Neural progenitor cell (in vitro differentiated cells): Measurements from ENCODE around the gene TANC1. TPM values are rescaled to one million over a fixed set of nuclear protein-coding genes. Genes with fewer than 3 reads are reported as not detected.

Experiments
- DNase-seq: peaks from one replicate; pipeline ENCODE4 v3.0.0-alpha.2; 2016; ENCODE audit warnings: low spot score
- H2AFZ ChIP-seq: fragments of 200-600 bp; sonication (generic); replicated peaks from 2 replicates; pipeline ENCODE4 v1.6.1; 2016; ENCODE audit warnings: antibody characterized with exemption
- H3F3A ChIP-seq: fragments of 200-600 bp; sonication (generic); 2 replicates; pipeline ENCODE4 v1.6.1; 2016; ENCODE audit warnings: antibody characterized with exemption, low read depth
- H3K27ac ChIP-seq: fragments of 200-600 bp; sonication (generic); 2 replicates; pipeline ENCODE4 v1.5.1; 2016; ENCODE audit warnings: mild to moderate bottlenecking
- H3K27me3 ChIP-seq: fragments of 200-600 bp; sonication (generic); 2 replicates; pipeline ENCODE4 v1.6.1; 2016; ENCODE audit warnings: mild to moderate bottlenecking, moderate library complexity
- H3K36me3 ChIP-seq: fragments of 200-600 bp; sonication (generic); 2 replicates; pipeline ENCODE4 v1.5.1; 2016
- H3K4me1 ChIP-seq: fragments of 200-600 bp; sonication (generic); 2 replicates; pipeline ENCODE4 v1.6.1; 2016; ENCODE audit warnings: mixed run types
- H3K4me2 ChIP-seq: fragments of 200-600 bp; sonication (generic); 2 replicates; pipeline ENCODE4 v1.6.1; 2016
- H3K4me3 ChIP-seq: fragments of 200-600 bp; sonication (generic); 2 replicates; pipeline ENCODE4 v1.5.1; 2016
- H3K79me2 ChIP-seq: fragments of 200-600 bp; sonication (generic); 2 replicates; pipeline ENCODE4 v1.6.1; 2016; ENCODE audit warnings: low read depth
- H3K9ac ChIP-seq: fragments of 200-600 bp; sonication (generic); 2 replicates; pipeline ENCODE4 v1.6.1; 2016
- H3K9me3 ChIP-seq: fragments of 200-600 bp; sonication (generic); 2 replicates; pipeline ENCODE4 v1.5.1; 2016; ENCODE audit warnings: low read depth
- H4K20me1 ChIP-seq: fragments of 200-600 bp; sonication (generic); 2 replicates; pipeline ENCODE4 v1.6.1; 2016; ENCODE audit warnings: low read depth
- H3K27ac Mint-ChIP-seq: 3 replicates; pipeline ENCODE4 v1.8.0; 2021; ENCODE audit warnings: mixed read lengths
- H3K27me3 Mint-ChIP-seq: 2 replicates; pipeline ENCODE4 v1.8.0; 2022; ENCODE audit warnings: low read depth, mild to moderate bottlenecking, inconsistent platforms, moderate library complexity, mixed read lengths; ENCODE audit not compliant: insufficient read depth
- H3K36me3 Mint-ChIP-seq: 3 replicates; pipeline ENCODE4 v1.8.0; 2021; ENCODE audit warnings: mixed read lengths
- H3K4me1 Mint-ChIP-seq: 3 replicates; pipeline ENCODE4 v1.8.0; 2021; ENCODE audit warnings: mixed read lengths
- H3K4me3 Mint-ChIP-seq: 3 replicates; pipeline ENCODE4 v1.8.0; 2021; ENCODE audit warnings: mild to moderate bottlenecking, moderate library complexity, mixed read lengths
- H3K9me3 Mint-ChIP-seq: 3 replicates; pipeline ENCODE4 v1.8.0; 2020; ENCODE audit warnings: mixed read lengths
- EZH2 ChIP-seq: fragments of 200-600 bp; sonication (generic); IDR thresholded peaks from 2 replicates; pipeline ENCODE4 v1.6.1; 2017; ENCODE audit warnings: antibody characterized with exemption, mild to moderate bottlenecking, moderate library complexity
- EZH2phosphoT487 ChIP-seq: fragments of 200-600 bp; sonication (generic); IDR thresholded peaks from 2 replicates; pipeline ENCODE4 v1.6.1; 2017; ENCODE audit warnings: antibody characterized with exemption
- total RNA-seq: library from RNA; depleted of rRNA; stranded (reverse); fragments of >200 nt; gene quantifications from 2 replicates; pipeline ENCODE4 v1.2.3, GENCODE V29; 2015; ENCODE audit warnings: low replicate concordance
- TF ChIP-seq, protein P1 (sequence below): fragments of 200-600 bp; sonication (generic); IDR thresholded peaks from 2 replicates; pipeline ENCODE4 v1.5.1; 2017; ENCODE audit warnings: antibody characterized with exemption, mild to moderate bottlenecking

The TANC1 gene
- total RNA-seq, 1 donor from 2014 or later: 11.9 TPM

DNA sequence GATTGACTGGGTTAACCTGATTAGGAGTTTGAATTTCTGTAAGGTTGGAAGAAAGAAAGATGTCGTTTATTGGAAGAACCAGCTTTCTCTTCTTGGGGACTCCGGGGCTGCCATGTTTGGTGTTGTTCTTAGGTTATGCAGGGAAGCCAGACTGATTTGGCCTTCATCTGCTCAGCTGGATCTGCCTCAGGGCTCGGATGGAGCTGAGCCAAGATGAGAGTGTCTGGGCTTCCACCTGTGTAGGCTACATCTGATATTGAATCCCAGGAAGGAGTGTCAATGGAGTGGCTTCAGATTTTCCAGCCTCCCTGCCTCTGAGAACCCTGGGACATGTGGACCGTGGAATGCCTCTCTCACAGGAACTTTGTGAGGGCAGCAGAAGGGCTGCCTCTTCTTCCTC, 192.0 kb downstream of the TANC1 start:
- Mint-ChIP-seq H3K27ac (no peak overlapping the region), H3K36me3 (peaks cover 5% of the 10 kb centered on the region), H3K27me3 (no peaks in the 10 kb centered on the region), H3K9me3 (no peaks in the 10 kb centered on the region), H3K4me1 (peaks cover 24% of the 10 kb centered on the region), H3K4me3 (no peak overlapping the region)
- no peaks in the 10 kb centered on the region for H3K9me3 ChIP-seq
- H3K27me3 ChIP-seq: no peaks in the 10 kb centered on the region
- no peak overlapping the region for H2AFZ ChIP-seq
- no peaks in the 10 kb centered on the region for H3F3A ChIP-seq
- H3K4me3 ChIP-seq: no peak overlapping the region
- H4K20me1 ChIP-seq: no peaks in the 10 kb centered on the region
- H3K27ac ChIP-seq: no peak overlapping the region
- no peaks in the 10 kb centered on the region for H3K36me3 ChIP-seq
- no peaks in the 10 kb centered on the region for H3K79me2 ChIP-seq
- H3K4me1 ChIP-seq: peaks cover 11% of the 10 kb centered on the region
- H3K9ac ChIP-seq: no peak overlapping the region
- no peak overlapping the region for H3K4me2 ChIP-seq
- TF ChIP-seq EZH2phosphoT487 (no peak), EZH2 (no peak)
- TF ChIP-seq, protein P1, sequence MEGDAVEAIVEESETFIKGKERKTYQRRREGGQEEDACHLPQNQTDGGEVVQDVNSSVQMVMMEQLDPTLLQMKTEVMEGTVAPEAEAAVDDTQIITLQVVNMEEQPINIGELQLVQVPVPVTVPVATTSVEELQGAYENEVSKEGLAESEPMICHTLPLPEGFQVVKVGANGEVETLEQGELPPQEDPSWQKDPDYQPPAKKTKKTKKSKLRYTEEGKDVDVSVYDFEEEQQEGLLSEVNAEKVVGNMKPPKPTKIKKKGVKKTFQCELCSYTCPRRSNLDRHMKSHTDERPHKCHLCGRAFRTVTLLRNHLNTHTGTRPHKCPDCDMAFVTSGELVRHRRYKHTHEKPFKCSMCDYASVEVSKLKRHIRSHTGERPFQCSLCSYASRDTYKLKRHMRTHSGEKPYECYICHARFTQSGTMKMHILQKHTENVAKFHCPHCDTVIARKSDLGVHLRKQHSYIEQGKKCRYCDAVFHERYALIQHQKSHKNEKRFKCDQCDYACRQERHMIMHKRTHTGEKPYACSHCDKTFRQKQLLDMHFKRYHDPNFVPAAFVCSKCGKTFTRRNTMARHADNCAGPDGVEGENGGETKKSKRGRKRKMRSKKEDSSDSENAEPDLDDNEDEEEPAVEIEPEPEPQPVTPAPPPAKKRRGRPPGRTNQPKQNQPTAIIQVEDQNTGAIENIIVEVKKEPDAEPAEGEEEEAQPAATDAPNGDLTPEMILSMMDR: no peak
- DNase-seq: no peak

DNA sequence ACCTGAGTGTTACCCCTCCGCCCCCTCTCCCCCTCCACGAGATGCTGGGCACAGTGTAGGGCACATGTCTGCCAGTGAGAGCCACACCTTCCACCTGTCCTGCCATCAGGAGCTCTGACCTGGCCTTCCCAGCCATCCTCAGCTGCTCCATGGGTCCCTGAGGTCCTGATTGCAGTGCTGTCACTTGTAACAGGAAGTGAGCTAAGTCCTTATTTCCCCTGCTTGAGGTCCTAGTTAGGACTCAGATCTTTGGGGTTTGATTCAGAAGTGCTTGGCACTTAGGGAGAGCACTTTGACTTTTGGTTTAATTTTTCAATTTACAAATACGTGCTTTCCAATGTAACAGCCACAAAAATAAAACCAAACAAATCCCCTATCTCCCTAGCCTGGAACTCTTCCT, 192.5 kb downstream of the TANC1 start:
- Histone ChIP-seq H3K9ac (no peak overlapping the region), H3K4me3 (no peak overlapping the region), H3K9me3 (no peaks in the 10 kb centered on the region), H3K4me2 (no peak overlapping the region), H3K4me1 (peaks cover 6% of the 10 kb centered on the region), H3K79me2 (no peaks in the 10 kb centered on the region), H3F3A (no peaks in the 10 kb centered on the region), H2AFZ (no peak overlapping the region), H4K20me1 (no peaks in the 10 kb centered on the region), H3K27me3 (no peaks in the 10 kb centered on the region), H3K36me3 (no peaks in the 10 kb centered on the region), H3K27ac (no peak overlapping the region)
- DNase-seq: no peak
- TF ChIP-seq, protein P1: no peak
- no peak for TF ChIP-seq EZH2
- no peak for TF ChIP-seq EZH2phosphoT487
- no peaks in the 10 kb centered on the region for H3K9me3 Mint-ChIP-seq
- no peak overlapping the region for H3K4me3 Mint-ChIP-seq
- H3K27ac Mint-ChIP-seq: no peak overlapping the region
- peaks cover 8% of the 10 kb centered on the region for H3K36me3 Mint-ChIP-seq
- H3K4me1 Mint-ChIP-seq: peaks cover 19% of the 10 kb centered on the region
- H3K27me3 Mint-ChIP-seq: no peaks in the 10 kb centered on the region

DNA sequence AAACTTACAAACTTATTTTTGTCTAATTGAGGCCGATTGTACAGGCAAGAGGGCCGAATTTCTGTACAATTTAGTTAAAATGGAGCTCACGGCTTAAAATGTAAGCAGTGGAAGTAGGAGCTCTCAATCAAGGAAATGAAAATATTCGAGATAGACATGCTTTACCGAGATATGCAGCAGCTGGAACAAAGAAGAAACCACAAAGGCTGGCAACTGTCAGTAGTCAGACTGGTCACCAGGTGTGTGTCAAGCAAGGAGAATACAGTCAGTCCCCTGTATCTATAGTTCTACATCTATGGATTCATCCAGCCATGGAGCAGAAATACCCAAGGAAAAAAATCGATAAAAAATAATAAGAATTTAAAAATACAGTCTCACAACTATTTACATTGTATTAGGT, 195.5 kb downstream of the TANC1 start:
- Mint-ChIP-seq H3K4me3 (no peak overlapping the region), H3K4me1 (peaks cover 3% of the 10 kb centered on the region), H3K36me3 (peaks cover 10% of the 10 kb centered on the region), H3K9me3 (no peaks in the 10 kb centered on the region), H3K27ac (no peak overlapping the region), H3K27me3 (peaks cover 4% of the 10 kb centered on the region)
- H3K36me3 ChIP-seq: no peaks in the 10 kb centered on the region
- H3K27me3 ChIP-seq: no peaks in the 10 kb centered on the region
- H3F3A ChIP-seq: no peaks in the 10 kb centered on the region
- H3K79me2 ChIP-seq: no peaks in the 10 kb centered on the region
- no peak for DNase-seq
- no peak overlapping the region for H3K4me2 ChIP-seq
- H2AFZ ChIP-seq: no peak overlapping the region
- H3K4me1 ChIP-seq: no peaks in the 10 kb centered on the region
- no peaks in the 10 kb centered on the region for H3K9me3 ChIP-seq
- no peak overlapping the region for H3K27ac ChIP-seq
- no peak overlapping the region for H3K9ac ChIP-seq
- H4K20me1 ChIP-seq: no peaks in the 10 kb centered on the region
- H3K4me3 ChIP-seq: no peak overlapping the region
- TF ChIP-seq, protein P1: no peak
- no peak for TF ChIP-seq EZH2phosphoT487
- no peak for TF ChIP-seq EZH2
